Measurements from ENCODE around the gene ZNF503.

- TF ChIP-seq CTCF (conservative IDR thresholded peaks at IDR 0.05) (no peak), ZFX (IDR thresholded peaks at IDR 0.05) (no peak)
Measured at GRCh38 chr10:75441196-75441595, 39.6 kb upstream of the ZNF503 start.

All from C4-2B (cell line).